ENCODE measurements around the gene EXD3. TPM values are rescaled to one million over a fixed set of nuclear protein-coding genes. Genes with fewer than 3 reads are reported as not detected.
A peak's percentile ranks its signal among the peaks of the same experiment; 100 is the strongest.

The EXD3 gene
- total RNA-seq, 1 donor from 2014 or later, result 19.5 TPM

- H3K27ac Mint-ChIP-seq, result peak overlapping the region; percentile 76
- no peaks in the 10 kb centered on the region for H3K36me3 Mint-ChIP-seq
- H3K4me3 Mint-ChIP-seq, result no peak overlapping the region
- no peak for TF ChIP-seq CTCF (conservative IDR thresholded peaks at IDR 0.05)
- no peaks in the 10 kb centered on the region for H3K27me3 Mint-ChIP-seq
- H3K4me1 Mint-ChIP-seq (ENCODE audit: unreplicated experiment), result no peaks in the 10 kb centered on the region
- no peak for DNase-seq (ENCODE audit: extremely low spot score, unreplicated experiment)
- no peaks in the 10 kb centered on the region for H3K9me3 Mint-ChIP-seq
Measured at GRCh38 chr9:137309368-137310188, 113.4 kb downstream of the EXD3 start.

DNA sequence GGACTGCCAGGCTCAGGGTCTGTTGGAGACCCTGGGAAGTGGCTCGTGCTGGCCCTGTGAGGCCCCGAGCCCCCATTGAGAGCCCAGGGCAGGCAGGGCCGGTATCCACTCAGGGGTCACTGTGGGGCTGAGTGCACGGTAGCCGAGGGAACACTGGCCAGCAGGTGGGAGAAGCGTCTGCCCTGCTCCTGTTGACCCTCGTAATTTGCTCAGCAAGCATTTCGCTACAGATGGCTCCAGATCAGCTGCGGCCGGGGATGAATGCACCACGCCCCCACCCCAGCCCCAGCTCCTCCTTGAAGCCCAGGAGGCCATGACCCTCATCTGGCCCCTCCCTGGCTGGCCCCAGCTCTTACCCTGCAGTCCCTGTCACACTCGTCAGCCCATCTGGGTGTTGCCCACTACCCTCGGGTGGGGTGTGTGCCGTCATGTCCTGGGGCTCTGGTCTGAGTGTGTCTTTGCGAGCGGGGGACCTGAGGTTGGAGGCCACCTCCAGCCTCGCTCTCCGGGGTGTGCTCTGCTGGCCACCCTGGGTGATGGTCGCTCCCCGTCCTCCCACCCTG, 114.8 kb downstream of the EXD3 start:
- Mint-ChIP-seq H3K27ac (no peak overlapping the region), H3K9me3 (no peaks in the 10 kb centered on the region), H3K36me3 (no peaks in the 10 kb centered on the region), H3K4me1 (ENCODE audit: unreplicated experiment) (no peaks in the 10 kb centered on the region), H3K27me3 (no peaks in the 10 kb centered on the region), H3K4me3 (no peak overlapping the region)
- no peak for TF ChIP-seq CTCF (conservative IDR thresholded peaks at IDR 0.05)
- peak; percentile 67 for DNase-seq (ENCODE audit: extremely low spot score, unreplicated experiment)

- Mint-ChIP-seq H3K9me3 (no peaks in the 10 kb centered on the region), H3K27ac (no peak overlapping the region), H3K27me3 (no peaks in the 10 kb centered on the region), H3K4me1 (ENCODE audit: unreplicated experiment) (no peaks in the 10 kb centered on the region), H3K36me3 (no peaks in the 10 kb centered on the region), H3K4me3 (no peak overlapping the region)
- TF ChIP-seq CTCF (conservative IDR thresholded peaks at IDR 0.05), result no peak
- peak; percentile 67 for DNase-seq (ENCODE audit: extremely low spot score, unreplicated experiment)
Measured at GRCh38 chr9:137307255-137308056, 115.5 kb downstream of the EXD3 start.

GRCh38 chr9:137306850-137307254, 116.1 kb downstream of the EXD3 start:
- Mint-ChIP-seq H3K27me3 (no peaks in the 10 kb centered on the region), H3K9me3 (no peaks in the 10 kb centered on the region), H3K27ac (no peak overlapping the region), H3K36me3 (no peaks in the 10 kb centered on the region), H3K4me3 (no peak overlapping the region), H3K4me1 (ENCODE audit: unreplicated experiment) (no peaks in the 10 kb centered on the region)
- TF ChIP-seq CTCF (conservative IDR thresholded peaks at IDR 0.05), result no peak
- DNase-seq (ENCODE audit: extremely low spot score, unreplicated experiment), result no peak

GRCh38 chr9:137306066-137306849, 116.7 kb downstream of the EXD3 start:
- Mint-ChIP-seq H3K4me1 (ENCODE audit: unreplicated experiment) (no peaks in the 10 kb centered on the region), H3K9me3 (no peaks in the 10 kb centered on the region), H3K27me3 (no peaks in the 10 kb centered on the region), H3K4me3 (no peak overlapping the region), H3K36me3 (no peaks in the 10 kb centered on the region), H3K27ac (no peak overlapping the region)
- TF ChIP-seq CTCF (conservative IDR thresholded peaks at IDR 0.05), result no peak
- peak; percentile 71 for DNase-seq (ENCODE audit: extremely low spot score, unreplicated experiment)
